Measurements from ENCODE around the gene ERVK3-1.
A peak's percentile ranks its signal among the peaks of the same experiment; 100 is the strongest.
"Not testable (repeated sequence)": the region's sequence is repeated elsewhere in the genome, so short reads cannot be mapped to it uniquely, and the experiment has no call there.

The ERVK3-1 gene

DNA sequence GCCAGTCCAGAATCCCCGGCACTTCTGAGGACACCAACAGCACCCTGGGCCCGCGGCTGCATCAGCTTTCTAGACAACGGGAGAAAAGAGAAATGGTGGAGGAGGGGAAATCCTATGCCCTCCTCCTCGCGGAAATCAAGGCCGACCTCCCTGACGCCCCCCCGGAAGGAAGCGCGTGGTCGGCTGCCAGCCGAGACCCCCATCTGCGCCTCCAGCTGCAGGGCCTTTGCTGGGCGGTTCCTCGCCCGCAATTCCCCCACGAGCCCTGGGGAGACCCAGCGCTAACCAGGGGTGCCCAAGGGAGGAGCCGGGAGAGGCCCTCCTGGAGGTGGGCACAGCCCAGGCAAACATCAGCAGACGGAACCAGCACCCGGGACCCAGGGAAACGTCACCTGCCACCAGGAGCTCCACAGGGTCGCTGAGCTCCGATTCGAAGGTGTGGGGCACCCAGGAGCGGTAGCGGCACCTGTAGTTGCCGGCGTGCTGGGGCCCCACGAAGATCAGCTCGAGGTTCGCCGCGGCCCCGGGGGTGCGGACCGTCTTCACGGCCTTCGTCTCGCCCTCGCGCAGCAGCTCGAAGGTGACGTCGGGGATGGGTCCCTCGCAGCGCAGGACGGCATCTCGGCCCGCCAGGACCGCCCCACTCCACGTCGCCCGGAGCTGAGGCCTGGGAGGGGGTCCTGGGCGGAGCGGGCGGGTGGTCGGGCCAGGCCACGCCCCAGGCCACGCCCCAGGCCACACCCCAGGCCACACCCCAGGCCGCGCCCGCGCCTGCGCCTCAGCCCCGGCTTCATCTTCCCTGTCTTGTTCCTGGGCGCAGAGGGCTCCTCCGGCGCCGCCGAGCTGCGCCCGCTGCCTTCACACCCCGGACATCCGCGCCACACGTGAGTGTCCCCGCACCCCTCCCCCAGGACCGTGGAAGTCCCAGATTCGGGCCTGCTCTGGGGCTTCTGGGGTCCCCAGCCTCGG, 42.1 kb downstream of the ERVK3-1 start:
- peak; percentile 77 to 93 (median 81) for DNase-seq

DNA sequence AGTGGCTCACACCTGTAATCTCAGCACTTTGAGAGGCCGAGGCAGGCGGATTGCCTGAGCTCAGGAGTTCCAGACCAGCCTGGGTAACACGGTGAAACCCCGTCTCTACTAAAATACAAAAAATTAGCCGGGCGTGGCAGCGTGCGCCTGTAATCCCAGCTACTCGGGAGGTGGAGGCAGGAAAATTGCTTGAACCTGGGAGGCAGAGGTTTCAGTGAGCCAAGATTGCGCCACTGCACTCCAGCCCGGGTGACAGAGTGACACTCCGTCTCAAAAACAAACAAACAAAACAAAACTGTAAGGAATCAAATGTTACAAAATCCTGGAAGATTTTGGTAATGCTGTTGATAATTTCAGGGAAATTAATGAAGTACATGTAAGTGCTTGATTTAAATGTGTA, 42.9 kb downstream of the ERVK3-1 start:
- DNase-seq, result not testable (repeated sequence)

DNA sequence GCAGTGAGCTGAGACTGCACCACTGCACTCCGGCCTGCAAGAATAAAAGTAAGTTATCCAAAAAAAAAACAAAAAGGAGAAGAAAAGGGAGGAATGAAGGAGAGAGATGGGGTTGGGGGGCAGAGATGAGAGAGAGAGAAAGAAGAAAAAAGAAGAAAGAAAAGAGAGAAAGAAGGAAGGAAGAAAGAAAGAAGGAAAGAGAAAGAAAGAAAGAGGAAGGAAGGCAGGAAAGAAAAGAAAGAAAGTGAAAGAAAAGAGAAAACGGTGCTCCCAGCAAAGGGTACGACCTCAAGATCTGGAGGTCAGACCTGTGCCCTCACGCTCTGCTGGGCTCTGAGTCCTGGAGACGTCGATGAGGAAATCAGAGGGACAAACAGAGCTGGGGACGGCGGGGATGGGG, 44.4 kb downstream of the ERVK3-1 start:
- no peak for DNase-seq

DNA sequence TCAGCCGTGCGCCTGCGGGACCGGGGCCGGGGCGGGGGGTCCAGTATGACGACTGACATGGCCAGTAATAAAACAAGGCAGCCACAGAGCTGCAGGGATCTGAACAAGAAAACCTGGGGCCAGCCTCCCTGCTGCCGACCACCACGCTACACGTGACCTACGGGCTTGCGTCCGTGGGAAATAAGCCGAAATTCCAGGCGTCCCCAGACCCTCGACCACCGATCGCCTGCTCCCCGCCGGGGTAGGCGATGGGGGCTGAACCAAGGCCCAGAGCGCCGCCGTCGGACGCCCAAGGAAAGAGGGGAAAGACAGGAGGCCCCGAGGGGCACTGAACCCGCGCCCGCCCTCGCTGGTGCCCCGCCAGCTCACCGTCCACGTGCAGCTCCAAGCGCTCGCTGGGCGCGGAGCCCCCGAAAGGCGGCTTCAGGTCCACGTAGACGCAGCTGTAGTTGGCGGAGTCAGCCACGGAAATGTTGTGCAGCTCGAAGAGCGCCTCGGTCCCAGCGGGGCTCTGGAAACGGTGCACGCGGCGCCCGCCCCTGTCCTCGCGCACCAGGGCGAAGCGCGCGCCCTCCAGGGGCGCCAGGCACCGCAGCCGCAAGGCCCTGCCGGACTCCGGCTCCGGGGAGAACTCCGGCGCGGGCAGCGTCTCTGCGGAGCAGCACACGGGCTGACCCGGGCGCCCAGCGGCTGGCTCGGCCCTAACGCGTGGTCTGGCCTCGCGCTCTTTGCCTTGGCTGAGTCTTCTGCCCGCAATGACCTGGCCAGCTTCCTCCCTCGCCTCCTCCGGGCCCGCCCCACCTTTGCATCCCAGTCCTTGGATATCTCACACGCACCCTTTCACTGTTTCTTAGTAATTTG, 45.1 kb downstream of the ERVK3-1 start:
- no peak for DNase-seq

DNA sequence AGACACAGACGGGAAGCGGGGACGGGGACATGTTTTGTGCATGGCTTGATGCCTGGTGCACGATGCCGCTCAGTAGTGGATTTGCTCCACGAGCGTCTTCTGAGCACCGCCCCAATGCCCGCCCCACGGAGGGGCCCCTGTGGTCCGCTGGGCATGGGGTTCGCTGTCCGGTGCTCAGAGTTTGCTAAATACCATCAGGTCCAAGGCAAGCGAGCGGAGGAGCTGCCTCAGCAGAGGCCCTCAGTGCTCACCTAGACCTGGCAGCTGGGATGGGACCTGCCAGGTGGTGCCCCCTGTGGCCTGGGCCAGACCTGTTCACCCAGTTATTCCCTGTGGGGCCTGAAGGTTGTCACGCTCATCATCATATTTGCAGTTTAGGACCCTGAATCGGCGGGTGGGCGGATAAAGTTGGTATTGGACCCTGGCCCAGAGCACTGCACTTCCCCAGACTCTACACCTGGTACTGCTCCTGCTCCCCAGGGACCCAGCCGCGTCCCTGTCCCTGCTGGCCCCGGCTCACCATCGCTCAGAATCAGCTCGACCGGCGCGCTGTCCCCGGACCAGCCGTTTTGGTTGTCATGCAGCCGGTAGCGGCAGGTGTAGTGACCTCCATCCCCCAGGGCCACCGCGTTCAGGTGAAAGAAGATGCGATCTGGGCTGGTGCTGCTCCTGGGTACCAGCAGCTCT, 45.8 kb downstream of the ERVK3-1 start:
- no peak for DNase-seq

DNA sequence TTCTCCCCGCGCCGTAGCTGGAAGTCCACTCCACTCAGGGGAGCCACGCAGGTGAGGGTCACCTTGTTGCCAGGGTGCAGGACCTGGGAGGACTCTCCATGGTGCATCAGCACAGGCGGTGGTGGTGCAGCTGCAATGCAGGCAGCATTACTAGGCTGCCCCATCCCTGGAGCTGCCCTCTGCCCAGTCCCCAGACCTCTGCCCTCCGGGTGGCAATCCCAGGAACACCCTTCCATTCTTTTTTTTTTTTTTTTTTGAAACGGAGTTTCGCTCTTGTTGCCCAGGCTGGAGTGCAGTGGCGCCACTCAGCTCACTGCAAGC, 46.3 kb downstream of the ERVK3-1 start:
- no peak for DNase-seq

DNA sequence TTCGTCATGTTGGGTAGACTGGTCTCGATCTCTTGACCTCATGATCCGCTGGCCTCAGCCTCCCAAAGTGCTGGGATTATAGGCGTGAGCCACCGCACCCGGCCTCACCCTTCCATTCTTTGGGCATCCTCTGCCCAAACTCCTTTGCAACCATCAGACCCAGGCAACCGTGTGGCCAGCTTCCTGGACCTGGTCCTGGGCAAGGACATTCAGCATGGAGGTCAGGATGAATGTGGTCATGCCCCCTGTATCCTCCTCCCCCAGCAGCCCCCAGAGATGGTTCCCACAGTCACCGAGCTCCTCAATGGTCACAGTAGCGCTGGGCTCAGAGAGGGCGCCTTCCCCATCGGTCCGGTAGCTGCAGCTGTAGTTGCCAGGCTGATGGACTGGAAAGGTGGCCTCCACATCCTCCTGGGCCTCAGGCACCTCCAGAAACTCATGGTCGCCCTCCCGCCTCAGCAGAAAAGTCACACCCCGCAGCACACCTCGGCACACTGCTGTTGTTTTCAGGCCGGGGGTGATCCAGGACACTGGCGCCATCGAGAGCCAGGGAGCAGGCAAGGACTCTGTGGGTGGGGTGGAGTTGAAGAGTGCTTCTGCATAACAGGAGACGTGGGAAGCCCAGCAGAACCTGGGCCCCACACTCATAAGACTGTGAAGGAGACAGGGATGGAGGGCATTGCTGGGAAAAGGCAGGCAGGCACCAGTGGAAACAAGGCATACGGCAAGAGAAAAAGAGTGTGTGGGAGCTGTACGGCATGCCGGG, 47.0 kb downstream of the ERVK3-1 start:
- DNase-seq, result no peak

GRCh38 chr19:58352760-58353671, 47.8 kb downstream of the ERVK3-1 start, which contains the start of gene A1BG:
A1BG (minus strand) TSS chr19:58353492; CDS start chr19:58353437, 55 bp downstream.
- DNase-seq, result no peak

GRCh38 chr19:58353717-58354477, 48.7 kb downstream of the ERVK3-1 start:
- DNase-seq, result no peak

DNA sequence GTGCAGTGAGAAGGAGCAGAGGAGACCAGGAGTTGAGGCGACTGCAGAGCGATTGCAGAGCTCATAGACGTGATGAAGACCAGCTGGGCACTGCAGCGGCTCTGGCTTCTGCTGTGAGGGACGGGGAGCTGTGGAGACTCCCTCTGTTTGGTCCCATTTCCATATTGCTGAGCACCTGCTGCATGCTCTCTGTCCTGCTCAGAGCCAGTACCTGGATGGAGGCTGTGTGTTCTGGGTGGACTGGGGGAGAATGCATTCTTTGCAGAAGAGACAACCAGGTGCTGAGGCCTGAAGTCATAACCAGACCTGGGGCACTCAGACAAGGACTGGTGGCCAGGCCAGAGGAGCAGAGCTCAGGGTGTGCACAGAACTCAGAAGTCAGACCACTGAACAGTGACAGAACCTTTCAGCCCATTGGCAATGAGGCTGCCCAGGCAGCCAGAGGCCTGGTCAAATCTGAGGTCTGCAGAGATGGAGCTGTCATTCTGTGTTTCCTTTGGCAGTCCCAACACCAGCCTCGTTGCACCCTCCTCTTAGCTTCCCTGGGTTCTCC, 49.4 kb downstream of the ERVK3-1 start:
- DNase-seq, result no peak

DNA sequence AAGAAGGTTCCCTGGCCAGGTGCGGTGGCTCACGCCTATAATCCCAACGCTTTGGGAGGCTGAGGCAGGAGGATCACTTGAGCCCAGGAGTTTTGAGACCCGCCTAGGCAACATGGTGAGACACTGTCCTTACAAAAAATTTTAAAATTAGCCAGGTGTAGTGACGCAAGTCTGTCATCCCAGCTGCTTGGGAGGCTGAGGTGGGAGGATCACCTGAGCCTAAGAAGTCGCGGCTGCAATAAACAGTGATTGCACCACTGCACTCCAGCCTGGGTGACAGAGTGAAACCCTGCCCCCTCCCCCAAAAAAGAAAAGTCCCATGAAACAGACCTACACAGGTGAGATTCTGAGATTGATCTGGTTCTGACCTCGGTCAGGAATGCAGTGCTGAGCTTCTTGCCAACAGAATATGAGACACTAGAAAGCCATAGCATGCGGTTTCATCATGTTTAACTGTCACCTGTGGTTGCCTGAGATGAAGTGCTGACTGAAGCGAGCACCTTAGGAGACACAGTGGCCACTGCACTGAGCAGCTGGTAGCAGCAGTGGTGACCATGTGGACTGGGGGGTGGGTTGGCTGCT, 50.1 kb downstream of the ERVK3-1 start:
- DNase-seq, result no peak

- DNase-seq, result no peak
These were observed 51.0 kb downstream of the ERVK3-1 start for GRCh38 chr19:58355908-58356765.

DNA sequence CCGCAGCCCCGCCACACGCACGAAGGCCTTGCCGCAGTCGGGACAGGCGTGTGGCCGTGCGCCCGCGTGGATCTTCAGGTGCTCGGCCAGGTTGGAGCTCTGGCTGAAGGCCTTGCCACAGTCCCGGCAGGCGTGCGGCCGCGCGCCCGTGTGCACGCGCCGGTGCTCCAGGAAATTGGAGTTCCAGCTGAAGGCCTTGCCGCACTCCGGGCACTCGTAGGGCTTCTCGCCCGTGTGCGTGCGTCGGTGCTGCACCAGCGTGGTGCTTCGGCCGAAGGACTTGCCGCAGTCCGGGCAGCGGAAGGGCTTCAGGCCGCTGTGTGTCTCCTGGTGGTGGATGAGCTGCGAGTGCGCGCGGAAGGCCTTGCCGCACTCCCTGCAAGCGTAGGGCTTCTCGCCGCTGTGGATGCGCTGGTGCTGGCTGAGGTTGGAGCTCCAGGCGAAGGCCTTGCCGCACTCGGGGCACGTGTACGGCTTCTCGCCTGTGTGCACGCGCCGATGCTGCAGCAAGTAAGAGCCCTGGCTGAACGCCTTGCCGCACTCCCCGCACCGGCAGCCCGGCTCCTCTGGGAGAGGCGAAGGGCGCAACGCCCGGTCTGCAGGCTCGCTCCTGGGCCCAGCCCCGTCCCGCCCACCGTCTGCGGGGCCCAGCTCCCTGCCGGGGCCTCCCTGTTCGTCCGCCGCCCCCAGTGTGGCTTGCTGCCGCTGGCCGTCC, 51.7 kb downstream of the ERVK3-1 start:
- DNase-seq, result no peak

DNA sequence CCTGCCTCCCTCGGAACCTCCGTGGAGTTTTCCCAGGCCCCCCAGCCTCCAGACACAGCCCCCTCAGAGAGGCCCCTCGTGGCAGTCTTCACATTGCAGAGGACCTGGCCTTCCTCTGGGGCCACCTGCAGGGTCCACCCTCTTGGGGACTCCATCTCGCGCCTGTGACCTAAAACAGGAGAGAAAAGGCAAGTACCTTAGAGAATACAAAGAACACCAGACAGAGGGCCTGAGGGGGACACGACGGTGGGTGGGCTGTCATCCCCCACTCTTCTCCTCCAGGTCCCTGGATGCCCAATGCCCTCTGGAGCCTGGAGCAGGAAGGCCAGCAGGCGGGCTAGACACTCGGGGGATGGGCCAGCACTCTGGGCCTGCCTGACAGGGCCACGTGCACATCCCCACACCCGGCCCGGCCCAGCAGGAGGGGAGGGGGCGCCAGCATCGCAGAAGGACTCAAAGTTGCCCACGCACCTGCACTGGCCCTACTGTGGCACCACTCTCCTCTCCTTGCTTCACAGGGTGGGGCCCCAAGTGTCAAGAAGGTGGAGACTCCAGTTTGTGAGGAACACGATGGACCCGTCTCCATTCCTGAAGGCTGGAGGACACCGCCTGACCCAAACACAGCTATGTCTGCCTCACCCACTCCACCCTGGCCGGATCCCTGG, 52.4 kb downstream of the ERVK3-1 start:
- no peak for DNase-seq

DNA sequence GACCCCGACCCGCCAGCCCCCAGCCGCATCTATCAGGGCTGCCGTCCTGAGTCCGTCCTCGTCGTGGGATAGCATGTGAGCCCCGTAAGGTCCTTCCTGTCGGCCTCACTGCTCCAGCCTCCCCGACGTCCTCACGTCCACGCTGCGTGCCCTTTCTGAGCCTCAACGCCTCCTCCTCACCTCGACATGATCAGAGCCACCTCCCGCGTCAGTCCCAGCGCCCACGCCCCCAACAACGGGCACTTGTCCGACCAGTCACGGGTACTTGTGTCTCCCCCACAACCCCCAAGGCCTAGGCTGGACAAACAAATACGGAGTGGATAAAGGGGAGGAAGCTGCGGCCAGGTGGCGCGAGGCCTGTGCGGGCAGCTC, 56.7 kb downstream of the ERVK3-1 start:
- DNase-seq, result peak; percentile 32 to 55 (median 33)

DNA sequence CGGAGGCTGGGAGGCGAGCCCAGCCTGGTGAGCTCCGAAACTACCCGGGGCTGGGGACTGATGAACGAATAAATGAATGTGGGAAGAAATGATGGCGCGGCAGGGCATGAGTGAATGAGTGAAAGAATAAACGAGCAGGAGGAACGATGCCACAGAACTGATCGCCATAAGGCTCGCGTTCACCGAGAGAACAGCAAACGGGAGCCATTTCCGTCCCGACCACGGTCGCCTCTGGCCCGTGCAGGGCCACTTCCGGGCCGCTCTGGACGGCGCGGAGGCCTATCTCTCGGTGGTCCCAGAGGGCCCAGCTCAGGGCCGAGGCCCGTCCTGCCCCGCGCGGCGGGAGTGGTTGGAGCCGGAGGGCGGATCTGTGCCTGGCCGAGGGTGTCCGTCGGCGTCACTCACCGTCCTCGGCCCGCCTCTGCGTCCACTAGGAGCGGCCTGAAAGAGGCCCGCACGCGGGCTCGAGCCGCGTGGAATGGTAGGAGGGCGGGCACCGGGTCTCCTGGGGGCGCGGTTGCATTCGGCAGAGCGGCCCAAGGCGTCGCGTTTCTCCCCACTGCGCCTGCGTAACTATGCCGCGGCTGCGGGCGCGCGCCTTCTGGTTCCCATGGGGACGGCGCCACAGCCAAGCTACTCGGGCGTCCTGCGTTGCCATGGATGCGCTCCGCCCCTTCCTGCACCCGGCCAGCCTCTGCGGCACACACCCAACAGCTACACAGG, 57.3 kb downstream of the ERVK3-1 start, which contains the start of gene ZNF497:
Gene ZNF497, minus strand, starts transcription at position 480 of the 723 bp plus-strand sequence. CDS start 5,116 bp downstream, outside the sequence.
- peak; percentile 97 to 98 (median 98) for DNase-seq

DNA sequence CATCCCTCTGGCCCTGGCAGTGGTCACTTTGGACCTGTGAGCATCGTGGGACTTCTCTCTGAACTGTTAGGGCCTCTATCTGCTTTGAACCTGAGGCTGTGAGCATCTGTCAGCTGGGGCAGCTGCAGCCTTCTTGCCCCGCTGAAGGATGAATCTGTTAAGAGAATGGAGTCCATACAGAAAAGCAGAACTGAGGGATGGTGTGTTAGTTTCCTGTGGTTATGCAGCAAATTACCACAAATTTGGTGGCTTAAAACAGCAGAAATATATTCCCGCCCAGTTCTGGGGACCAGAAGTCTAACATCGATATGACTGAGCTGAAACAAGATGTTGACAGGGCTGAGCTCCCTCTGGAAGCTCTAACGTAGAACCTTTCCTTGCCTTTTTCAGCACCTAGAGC, 59.0 kb downstream of the ERVK3-1 start:
- peak in 2 of 3 donors; percentile 24 to 40 for DNase-seq
